Measurements from ENCODE around the gene GPX4. TPM values are rescaled to one million over a fixed set of nuclear protein-coding genes. Genes with fewer than 3 reads are reported as not detected.

The GPX4 gene
- total RNA-seq, 1 donor from 2014 or later = 327 TPM

- intact Hi-C loops (cut with micrococcal nuclease) = no loop called here
- peaks cover 17% of the 10 kb centered on the region for H3K36me3 ChIP-seq
- no peak overlapping the region for H3K27ac ChIP-seq (replicated peaks)
- peaks cover 24% of the 10 kb centered on the region for H3K4me1 ChIP-seq
- no peak for DNase-seq
- no peak for TF ChIP-seq CTCF (IDR thresholded peaks at IDR 0.05; ENCODE audit: borderline replicate concordance)
- no peaks in the 10 kb centered on the region for H3K27me3 ChIP-seq (ENCODE audit: low read depth)
- no peak overlapping the region for H3K4me3 ChIP-seq
- no peaks in the 10 kb centered on the region for H3K9me3 ChIP-seq (replicated peaks)
Measured at GRCh38 chr19:1138121-1138520, 34.3 kb downstream of the GPX4 start.

- DNase-seq = no peak
Measured at GRCh38 chr19:1139126-1139525, 35.3 kb downstream of the GPX4 start.

GRCh38 chr19:1140272-1141027 is 36.7 kb downstream of the GPX4 start:
- H3K4me3 ChIP-seq = no peak overlapping the region
- H3K36me3 ChIP-seq = peaks cover 27% of the 10 kb centered on the region
- H3K4me1 ChIP-seq = peaks cover 14% of the 10 kb centered on the region
- no peak overlapping the region for H3K27ac ChIP-seq (replicated peaks)
- TF ChIP-seq CTCF (IDR thresholded peaks at IDR 0.05; ENCODE audit: borderline replicate concordance) = no peak
- no peak for DNase-seq
- H3K9me3 ChIP-seq (replicated peaks) = no peaks in the 10 kb centered on the region
- intact Hi-C loops (cut with micrococcal nuclease) = no loop called here
- no peaks in the 10 kb centered on the region for H3K27me3 ChIP-seq (ENCODE audit: low read depth)

More at GRCh38 chr19:1139126-1139525, 35.3 kb downstream of the GPX4 start:
- H3K9me3 ChIP-seq (replicated peaks) = no peaks in the 10 kb centered on the region
- H3K27me3 ChIP-seq (ENCODE audit: low read depth) = no peaks in the 10 kb centered on the region
- peaks cover 18% of the 10 kb centered on the region for H3K4me1 ChIP-seq
- H3K4me3 ChIP-seq = no peak overlapping the region
- TF ChIP-seq CTCF (IDR thresholded peaks at IDR 0.05; ENCODE audit: borderline replicate concordance) = no peak
- no peak overlapping the region for H3K27ac ChIP-seq (replicated peaks)
- peaks cover 26% of the 10 kb centered on the region for H3K36me3 ChIP-seq
- intact Hi-C loops (cut with micrococcal nuclease) = no loop called here

- intact Hi-C loops (cut with micrococcal nuclease) = no loop called here
- peaks cover 30% of the 10 kb centered on the region for H3K36me3 ChIP-seq
Measured at GRCh38 chr19:1141944-1142343, 38.1 kb downstream of the GPX4 start.

GRCh38 chr19:1143828-1144399 is 40.1 kb downstream of the GPX4 start:
- no peak for DNase-seq
- H3K27ac ChIP-seq (replicated peaks) = no peak overlapping the region
- no peaks in the 10 kb centered on the region for H3K9me3 ChIP-seq (replicated peaks)
- intact Hi-C loops (cut with micrococcal nuclease) = no loop called here
- H3K4me3 ChIP-seq = no peak overlapping the region
- H3K4me1 ChIP-seq = no peaks in the 10 kb centered on the region
- peaks cover 36% of the 10 kb centered on the region for H3K36me3 ChIP-seq
- H3K27me3 ChIP-seq (ENCODE audit: low read depth) = no peaks in the 10 kb centered on the region
- no peak for TF ChIP-seq CTCF (IDR thresholded peaks at IDR 0.05; ENCODE audit: borderline replicate concordance)

More at GRCh38 chr19:1141944-1142343, 38.1 kb downstream of the GPX4 start:
- DNase-seq = no peak
- no peak overlapping the region for H3K27ac ChIP-seq (replicated peaks)
- no peaks in the 10 kb centered on the region for H3K4me1 ChIP-seq
- no peak for TF ChIP-seq CTCF (IDR thresholded peaks at IDR 0.05; ENCODE audit: borderline replicate concordance)
- H3K27me3 ChIP-seq (ENCODE audit: low read depth) = no peaks in the 10 kb centered on the region
- no peak overlapping the region for H3K4me3 ChIP-seq
- no peaks in the 10 kb centered on the region for H3K9me3 ChIP-seq (replicated peaks)
